HG02870 (cell line): ENCODE results near the gene UGT1A5.
"Not testable (repeated sequence)": the region's sequence is repeated elsewhere in the genome, so short reads cannot be mapped to it uniquely, and the experiment has no call there.

ENCODE experiments used
- ATAC-seq: cut with Tn5 transposase; IDR thresholded peaks from one replicate; pipeline ENCODE4 v1.9.1; 2021; ENCODE audit warnings: mild to moderate bottlenecking, moderate library complexity; ENCODE audit not compliant: unreplicated experiment

The UGT1A5 gene

GRCh38 chr2:233692648-233693047 lies 20.1 kb upstream of the UGT1A5 start, which contains the start of gene UGT1A6:
TSS of gene UGT1A6 (plus strand) at chr2:233692890. CDS start at chr2:233693005, 115 bp downstream.
- ATAC-seq, result no peak

- ATAC-seq, result no peak
Observed at GRCh38 chr2:233693963-233694362, 18.7 kb upstream of the UGT1A5 start.

DNA sequence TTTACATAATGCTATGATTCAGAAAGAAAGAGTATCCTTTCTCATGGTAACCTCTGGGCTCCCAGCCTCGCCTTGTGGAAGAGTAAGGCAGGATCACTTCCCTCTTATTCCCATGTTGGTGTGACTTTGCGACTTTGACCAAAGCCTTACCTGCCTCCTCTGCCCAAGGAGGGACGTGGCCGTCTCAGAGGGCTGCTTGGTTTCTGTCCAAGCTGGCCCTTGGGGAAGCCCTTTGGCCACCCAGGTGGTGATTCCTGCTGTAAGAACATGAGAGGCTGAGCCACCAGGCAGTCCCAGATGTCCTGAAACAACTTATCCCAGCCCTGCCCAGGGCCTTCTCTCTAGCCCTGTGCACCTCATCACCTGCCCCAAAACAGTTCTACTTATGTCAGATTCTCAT lies 14.0 kb upstream of the UGT1A5 start:
- no peak for ATAC-seq

GRCh38 chr2:233699424-233700027 lies 13.2 kb upstream of the UGT1A5 start:
- ATAC-seq, result no peak

- no peak for ATAC-seq
Observed at GRCh38 chr2:233700028-233700635, 12.6 kb upstream of the UGT1A5 start.

- ATAC-seq, result not testable (repeated sequence)
Observed at GRCh38 chr2:233700842-233701241, 11.9 kb upstream of the UGT1A5 start.

- no peak for ATAC-seq
Observed at GRCh38 chr2:233702238-233702637, 10.5 kb upstream of the UGT1A5 start.

DNA sequence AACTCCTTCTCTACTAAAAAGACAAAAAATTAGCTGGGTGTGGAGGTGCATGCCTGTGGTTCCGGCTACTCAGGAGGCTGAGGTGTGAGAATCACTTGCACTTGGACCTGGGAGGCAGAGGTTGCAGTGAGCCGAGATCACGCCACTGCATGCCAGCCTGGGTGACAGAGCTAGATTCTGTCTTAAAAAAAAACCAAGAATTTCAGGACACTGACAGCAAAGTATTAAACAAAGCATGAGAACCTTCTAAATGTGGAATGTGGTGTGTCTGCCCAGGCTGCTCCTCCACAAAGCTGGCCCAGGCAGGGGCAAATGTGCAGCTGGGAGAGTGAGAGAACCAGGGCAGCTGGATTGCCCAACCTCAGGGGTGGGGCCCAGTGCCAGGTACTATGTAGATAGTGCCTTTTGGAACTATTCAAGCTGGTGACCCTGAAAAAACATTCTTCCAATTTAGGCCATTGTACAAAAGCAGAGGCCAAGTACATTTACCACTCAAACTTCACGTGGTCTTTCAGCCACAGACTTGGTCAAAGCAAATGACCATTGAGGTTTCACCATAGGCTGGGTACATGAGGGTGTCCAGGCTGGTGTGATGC lies 6.7 kb upstream of the UGT1A5 start:
- ATAC-seq, result no peak

DNA sequence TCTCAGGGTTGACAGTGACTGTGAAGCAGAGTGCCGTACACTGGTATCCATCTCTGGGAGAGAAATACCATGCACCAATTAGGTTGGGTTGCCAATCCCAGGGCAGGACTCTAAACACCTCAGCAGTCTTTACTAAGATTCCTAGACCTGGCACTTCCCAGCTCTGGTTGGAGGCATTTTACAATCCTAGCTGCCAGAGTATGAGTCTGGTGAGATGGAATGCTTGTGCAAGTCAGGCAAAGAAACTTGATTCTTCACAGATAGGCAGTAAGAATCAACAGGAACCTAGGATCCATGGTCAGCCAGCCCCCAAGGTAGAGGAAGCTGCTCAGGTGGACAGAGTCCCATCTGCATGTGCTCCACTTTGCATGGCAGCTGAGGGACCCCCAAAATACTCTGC lies 6.0 kb upstream of the UGT1A5 start:
- no peak for ATAC-seq

DNA sequence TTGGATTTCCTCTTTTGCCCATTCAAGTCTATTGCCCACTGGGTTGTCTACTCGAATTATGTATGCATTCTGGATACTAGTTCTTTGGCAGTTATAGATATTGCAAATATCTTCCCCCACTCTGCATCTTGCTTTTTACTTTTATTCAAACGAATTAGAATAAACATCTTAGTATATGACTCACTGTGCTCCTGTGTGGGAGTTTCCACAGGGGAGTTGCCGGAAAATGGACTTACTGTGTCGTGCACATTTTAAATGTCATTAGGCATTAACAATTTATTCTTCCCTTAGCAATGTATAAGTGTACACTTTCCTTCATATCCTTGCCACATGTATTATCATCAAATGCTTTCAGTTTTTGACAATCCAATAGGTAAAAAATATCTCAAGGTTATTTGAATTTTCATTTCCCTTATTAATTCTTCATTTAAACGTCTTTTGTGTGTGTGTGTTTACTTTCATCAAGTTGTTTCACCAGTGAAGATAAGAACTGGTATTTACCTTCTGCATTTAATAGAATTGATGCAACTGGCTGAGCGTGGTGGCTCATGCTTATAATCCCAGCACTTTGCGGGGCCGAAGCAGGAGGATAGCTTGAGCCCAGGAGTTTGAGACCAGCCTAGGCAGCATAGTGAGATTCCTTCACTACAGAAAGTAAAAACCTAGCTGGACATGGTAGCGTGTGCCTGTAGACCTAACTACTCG lies 4.6 kb upstream of the UGT1A5 start:
- no peak for ATAC-seq

- no peak for ATAC-seq
Observed at GRCh38 chr2:233708942-233709341, 3.8 kb upstream of the UGT1A5 start.

DNA sequence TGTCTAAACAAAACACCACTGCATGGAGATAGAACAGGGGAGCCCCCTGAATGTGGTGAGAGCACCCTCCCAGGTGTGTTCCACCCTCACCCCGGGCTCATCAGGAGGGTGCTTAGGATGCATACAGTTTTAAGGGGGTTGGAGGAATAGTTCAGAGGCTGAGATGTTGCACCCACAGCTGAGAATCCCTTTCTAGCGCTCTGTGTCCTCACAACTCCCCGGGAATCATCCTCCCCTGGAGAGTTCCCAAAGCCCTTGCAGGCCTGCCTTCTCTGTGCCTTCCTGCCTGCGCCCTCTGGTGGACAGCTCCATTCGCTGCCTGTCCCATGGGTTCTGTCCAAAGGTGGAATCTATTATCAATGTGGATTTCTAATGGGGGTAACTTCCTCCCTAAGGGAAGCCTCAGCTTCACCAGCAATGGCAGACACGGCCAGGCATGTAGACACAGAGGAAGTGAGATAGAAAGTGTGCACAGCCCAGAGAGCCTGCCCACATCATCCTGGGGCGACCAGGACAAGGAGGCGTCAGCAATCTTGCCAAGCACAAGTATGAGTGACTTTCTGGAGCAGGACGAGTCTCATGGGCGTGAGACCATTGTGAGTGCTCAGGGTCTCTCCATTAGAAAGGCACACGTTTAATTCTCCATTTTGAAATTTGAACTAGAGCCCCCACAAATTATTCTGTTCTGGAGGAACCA lies 1.2 kb upstream of the UGT1A5 start:
- ATAC-seq, result no peak

DNA sequence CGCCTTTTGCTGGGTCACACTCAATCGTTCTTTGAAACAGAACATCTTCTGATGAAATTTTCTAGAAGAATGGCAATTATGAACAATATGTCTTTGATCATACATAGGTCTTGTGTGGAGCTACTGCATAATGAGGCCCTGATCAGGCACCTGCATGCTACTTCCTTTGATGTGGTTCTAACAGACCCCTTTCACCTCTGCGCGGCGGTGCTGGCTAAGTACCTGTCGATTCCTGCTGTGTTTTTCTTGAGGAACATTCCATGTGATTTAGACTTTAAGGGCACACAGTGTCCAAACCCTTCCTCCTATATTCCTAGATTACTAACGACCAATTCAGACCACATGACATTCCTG lies 532 bp downstream of the UGT1A5 start:
- ATAC-seq, result no peak

- ATAC-seq, result no peak
Observed at GRCh38 chr2:233714121-233714520, 1.4 kb downstream of the UGT1A5 start.

- ATAC-seq, result no peak
Observed at GRCh38 chr2:233718552-233718951, 5.8 kb downstream of the UGT1A5 start, which contains the start of gene UGT1A4. TSS of gene UGT1A4 (plus strand) at chr2:233718736. CDS start at chr2:233718821, 85 bp downstream.

DNA sequence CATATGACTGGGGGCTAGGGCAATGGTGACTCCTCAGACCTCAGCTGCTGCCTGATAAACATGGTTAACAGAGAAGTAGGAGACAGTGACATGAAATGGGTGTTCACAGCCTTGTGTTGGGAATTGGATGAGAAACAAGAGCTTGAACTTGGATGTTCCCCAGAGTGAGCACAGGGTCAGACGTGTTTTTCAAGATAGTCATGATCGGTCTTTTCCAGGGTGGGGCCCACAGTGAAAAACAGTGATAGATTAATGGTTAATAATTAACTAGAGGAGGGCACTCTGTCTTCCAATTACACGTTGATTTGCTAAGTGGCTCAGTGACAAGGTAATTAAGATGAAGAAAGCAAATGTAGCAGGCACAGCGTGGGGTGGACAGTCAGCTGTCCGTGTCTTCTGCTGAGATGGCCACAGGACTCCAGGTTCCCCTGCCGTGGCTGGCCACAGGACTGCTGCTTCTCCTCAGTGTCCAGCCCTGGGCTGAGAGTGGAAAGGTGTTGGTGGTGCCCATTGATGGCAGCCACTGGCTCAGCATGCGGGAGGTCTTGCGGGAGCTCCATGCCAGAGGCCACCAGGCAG lies 16.1 kb downstream of the UGT1A5 start, which contains the start of gene UGT1A3:
TSS of gene UGT1A3 (plus strand) at position 320 of the 579 bp plus-strand sequence. CDS start at position 405, 85 bp downstream.
- ATAC-seq, result no peak

GRCh38 chr2:233736868-233737653 lies 24.4 kb downstream of the UGT1A5 start:
- ATAC-seq, result not testable (repeated sequence)

GRCh38 chr2:233740870-233741269 lies 28.2 kb downstream of the UGT1A5 start:
- ATAC-seq, result no peak

- ATAC-seq, result no peak
Observed at GRCh38 chr2:233743464-233744259, 31.0 kb downstream of the UGT1A5 start.
